DOHH2 (cell line): ENCODE results near the gene GFI1B.

ENCODE experiments used
- CTCF ChIP-seq: fragments of 200-600 bp; sonication (generic); IDR thresholded peaks from one replicate; pipeline ENCODE4 v1.5.1; 2014; ENCODE audit warnings: antibody characterized with exemption, mild to moderate bottlenecking, low read depth, low read length; ENCODE audit not compliant: poor library complexity, severe bottlenecking
- EZH2phosphoT487 ChIP-seq: fragments of 200-600 bp; sonication (generic); IDR thresholded peaks from 2 replicates; pipeline ENCODE4 v1.6.1; 2017; ENCODE audit warnings: borderline replicate concordance, mild to moderate bottlenecking, antibody characterized with exemption, low read length, moderate library complexity, mixed read lengths

DNA sequence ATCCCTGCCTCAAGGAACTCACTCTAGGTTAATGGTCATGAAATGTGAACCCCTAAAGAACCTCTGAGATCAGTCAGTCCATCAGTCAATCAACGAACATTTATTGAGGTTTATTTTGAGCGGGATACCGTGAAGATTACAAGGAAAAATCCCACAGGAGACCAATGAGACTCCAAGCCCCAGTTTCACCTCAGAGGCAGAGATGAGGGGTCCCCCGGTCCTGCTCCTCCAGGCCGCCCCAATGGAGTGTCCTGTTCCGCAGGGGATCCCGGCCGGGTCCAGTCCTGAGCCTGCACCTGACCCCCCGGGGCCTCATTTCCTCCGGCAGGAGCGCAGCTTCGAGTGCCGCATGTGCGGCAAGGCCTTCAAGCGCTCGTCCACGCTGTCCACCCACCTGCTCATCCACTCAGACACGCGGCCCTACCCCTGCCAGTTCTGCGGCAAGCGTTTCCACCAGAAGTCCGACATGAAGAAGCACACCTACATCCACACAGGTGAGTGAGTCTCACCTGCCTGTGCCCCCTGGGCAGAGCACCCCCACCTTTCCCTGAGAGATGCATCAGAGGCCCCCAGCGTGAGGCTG is 11.0 kb downstream of the GFI1B start:
- TF ChIP-seq CTCF (no peak), EZH2phosphoT487 (no peak)
